IPS-15b (cell line): ENCODE results near the gene MIA2.
"Not testable (repeated sequence)": the region's sequence is repeated elsewhere in the genome, so short reads cannot be mapped to it uniquely, and the experiment has no call there.

Experiments used
- H3K27me3 ChIP-seq: one replicate; pipeline ENCODE4 v1.6.1; 2013; ENCODE audit warnings: low read length; ENCODE audit not compliant: control insufficient read depth, insufficient read depth
- H3K36me3 ChIP-seq: one replicate; pipeline ENCODE4 v1.6.1; 2013; ENCODE audit warnings: low read length; ENCODE audit not compliant: control insufficient read depth, insufficient read depth
- H3K4me1 ChIP-seq: one replicate; pipeline ENCODE4 v1.6.1; 2013; ENCODE audit warnings: mild to moderate bottlenecking, low read length; ENCODE audit not compliant: control insufficient read depth, insufficient read depth
- H3K4me3 ChIP-seq: one replicate; pipeline ENCODE4 v1.5.1; 2013; ENCODE audit warnings: low read depth, low read length
- H3K9ac ChIP-seq: one replicate; pipeline ENCODE4 v1.6.1; 2013; ENCODE audit warnings: low read depth, mild to moderate bottlenecking, low read length
- H3K9me3 ChIP-seq: one replicate; pipeline ENCODE4 v1.6.1; 2013; ENCODE audit warnings: mild to moderate bottlenecking, low read length; ENCODE audit not compliant: control insufficient read depth, insufficient read depth

The MIA2 gene

GRCh38 chr14:39233680-39234326, at the start of gene MIA2:
MIA2 (plus strand) TSS chr14:39233915; CDS start chr14:39234115, 200 bp downstream.
- no peaks in the 10 kb centered on the region for H3K4me1 ChIP-seq
- H3K4me3 ChIP-seq = no peak within 1 kb of the TSS
- H3K9ac ChIP-seq = no peak within 1 kb of the TSS
- H3K27me3 ChIP-seq = no peaks in the 10 kb centered on the region
- no peaks in the 10 kb centered on the region for H3K9me3 ChIP-seq
- H3K36me3 ChIP-seq = no peaks in the 10 kb centered on the region

GRCh38 chr14:39184628-39185255, 49.0 kb upstream of the MIA2 start:
- H3K27me3 ChIP-seq = no peaks in the 10 kb centered on the region
- H3K9ac ChIP-seq = no peak overlapping the region
- peaks cover 33% of the 10 kb centered on the region for H3K36me3 ChIP-seq
- H3K9me3 ChIP-seq = no peaks in the 10 kb centered on the region
- H3K4me1 ChIP-seq = peaks cover 10% of the 10 kb centered on the region
- no peak overlapping the region for H3K4me3 ChIP-seq

- Histone ChIP-seq H3K9ac (no peak overlapping the region), H3K4me3 (no peak overlapping the region), H3K9me3 (no peaks in the 10 kb centered on the region), H3K4me1 (peaks cover 10% of the 10 kb centered on the region), H3K36me3 (peaks cover 31% of the 10 kb centered on the region), H3K27me3 (no peaks in the 10 kb centered on the region)
Measured at GRCh38 chr14:39185256-39186049, 48.3 kb upstream of the MIA2 start.

GRCh38 chr14:39186941-39187525, 46.7 kb upstream of the MIA2 start:
- peaks cover 10% of the 10 kb centered on the region for H3K4me1 ChIP-seq
- H3K27me3 ChIP-seq = no peaks in the 10 kb centered on the region
- H3K36me3 ChIP-seq = peaks cover 17% of the 10 kb centered on the region
- no peak overlapping the region for H3K4me3 ChIP-seq
- no peaks in the 10 kb centered on the region for H3K9me3 ChIP-seq
- H3K9ac ChIP-seq = no peak overlapping the region

GRCh38 chr14:39203659-39204606, 29.8 kb upstream of the MIA2 start:
- Histone ChIP-seq H3K27me3 (no peaks in the 10 kb centered on the region), H3K9ac (peak overlapping the region; percentile 17), H3K4me1 (peaks cover 14% of the 10 kb centered on the region), H3K9me3 (no peaks in the 10 kb centered on the region), H3K4me3 (no peak overlapping the region), H3K36me3 (no peaks in the 10 kb centered on the region)

- not testable (repeated sequence) for H3K4me3 ChIP-seq, H3K9ac ChIP-seq, H3K9me3 ChIP-seq, H3K36me3 ChIP-seq, H3K27me3 ChIP-seq
- peaks cover 14% of the 10 kb centered on the region for H3K4me1 ChIP-seq
Measured at GRCh38 chr14:39207430-39207829, 26.3 kb upstream of the MIA2 start.

GRCh38 chr14:39211109-39211741, 22.5 kb upstream of the MIA2 start:
- H3K9ac ChIP-seq = no peak overlapping the region
- no peaks in the 10 kb centered on the region for H3K4me1 ChIP-seq
- H3K27me3 ChIP-seq = no peaks in the 10 kb centered on the region
- H3K36me3 ChIP-seq = no peaks in the 10 kb centered on the region
- H3K4me3 ChIP-seq = no peak overlapping the region
- no peaks in the 10 kb centered on the region for H3K9me3 ChIP-seq

GRCh38 chr14:39212034-39212433, 21.7 kb upstream of the MIA2 start:
- Histone ChIP-seq H3K4me1 (no peaks in the 10 kb centered on the region), H3K36me3 (no peaks in the 10 kb centered on the region), H3K4me3 (no peak overlapping the region), H3K27me3 (no peaks in the 10 kb centered on the region), H3K9me3 (no peaks in the 10 kb centered on the region), H3K9ac (no peak overlapping the region)

GRCh38 chr14:39212693-39213092, 21.0 kb upstream of the MIA2 start:
- H3K27me3 ChIP-seq = no peaks in the 10 kb centered on the region
- peaks cover 3% of the 10 kb centered on the region for H3K4me1 ChIP-seq
- no peak overlapping the region for H3K4me3 ChIP-seq
- H3K36me3 ChIP-seq = no peaks in the 10 kb centered on the region
- H3K9me3 ChIP-seq = no peaks in the 10 kb centered on the region
- H3K9ac ChIP-seq = no peak overlapping the region

- Histone ChIP-seq H3K27me3 (no peaks in the 10 kb centered on the region), H3K9ac (no peak overlapping the region), H3K4me1 (peaks cover 3% of the 10 kb centered on the region), H3K36me3 (no peaks in the 10 kb centered on the region), H3K4me3 (no peak overlapping the region), H3K9me3 (no peaks in the 10 kb centered on the region)
Measured at GRCh38 chr14:39217214-39217879, 16.4 kb upstream of the MIA2 start.
